Lower leg skin (tissue), 3 donors: ENCODE data around the gene PAFAH1B1.

Experiments
- CTCF ChIP-seq, 3 donors: fragments of 450-650 bp; IDR thresholded peaks; one replicate each; pipeline ENCODE4 v1.5.1; 2016; ENCODE audit warnings: antibody characterized with exemption in 3 of 3, mild to moderate bottlenecking in 3 of 3, moderate library complexity in 2 of 3
- POLR2A ChIP-seq, 2 donors: fragments of 450-650 bp; IDR thresholded peaks; one replicate each; pipeline ENCODE4 v1.6.1; 2016 to 2017; ENCODE audit warnings: antibody characterized with exemption in 2 of 2, mild to moderate bottlenecking in 1 of 2, moderate library complexity in 1 of 2

- TF ChIP-seq CTCF (IDR thresholded peaks at IDR 0.05) (no peak), POLR2A (IDR thresholded peaks at IDR 0.05) (no peak)
Measured at GRCh38 chr17:2649191-2649590, 55.7 kb downstream of the PAFAH1B1 start.
